ENCODE measurements around the gene TSPEAR. TPM values are rescaled to one million over a fixed set of nuclear protein-coding genes. Genes with fewer than 3 reads are reported as not detected.

TSPEAR gene
- total RNA-seq, 1 donor from 2014 or later, result not detected

DNA sequence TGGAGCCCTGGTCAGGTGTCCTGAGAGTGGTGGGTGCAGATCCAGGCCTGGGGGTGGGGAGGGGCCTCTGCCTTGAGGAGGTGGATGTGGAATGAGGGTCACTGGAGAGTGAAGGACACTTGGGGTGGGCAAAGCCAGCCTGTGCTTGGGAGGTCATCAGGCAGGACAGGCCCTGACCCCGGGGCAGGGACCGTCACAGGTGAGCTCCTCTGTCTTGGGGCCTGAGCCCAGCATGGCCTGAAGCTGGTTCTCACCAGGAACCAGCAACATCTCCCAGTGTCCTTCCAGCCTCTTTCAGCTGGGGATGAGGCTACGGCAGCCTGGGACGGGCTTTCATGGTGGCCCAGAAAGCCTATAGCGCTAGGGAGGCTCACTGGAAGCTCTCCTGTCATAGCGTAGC, 159.2 kb downstream of the TSPEAR start:
- peak; percentile 67 for DNase-seq (ENCODE audit: low spot score)

DNA sequence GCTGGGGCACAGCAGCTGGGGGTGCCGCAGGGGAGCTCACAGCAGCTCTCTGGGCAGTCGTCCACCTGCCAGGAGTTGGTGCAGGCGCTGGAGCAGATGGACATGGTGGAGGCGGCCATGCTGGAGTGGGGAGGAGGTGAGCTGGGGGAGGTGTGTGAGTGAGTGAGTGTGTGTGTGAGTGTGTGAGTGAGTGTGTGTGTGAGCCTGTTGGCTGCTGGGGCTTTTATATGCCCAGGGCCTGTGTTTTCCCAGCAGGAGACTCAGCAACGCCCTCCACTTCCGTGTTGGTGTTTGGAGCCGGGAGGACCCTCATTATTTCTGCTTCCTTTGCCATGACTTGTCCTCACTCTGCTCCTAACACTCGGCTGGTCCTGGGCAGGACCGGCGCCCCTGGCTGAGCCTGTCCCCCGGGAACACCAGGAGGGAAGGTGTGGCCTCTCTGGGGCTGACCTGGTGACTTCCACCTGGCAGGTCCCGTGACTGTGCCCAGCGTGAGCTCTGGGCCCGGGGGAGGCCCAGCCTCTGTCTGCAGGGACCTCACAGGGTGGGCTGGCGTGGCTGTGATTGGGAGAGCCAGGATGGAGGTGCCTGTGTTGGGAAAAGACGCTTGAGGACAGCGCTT, 159.9 kb downstream of the TSPEAR start, which contains the start of gene KRTAP10-2:
Gene KRTAP10-2 (minus strand): TSS at position 166 of the 622 bp plus-strand sequence. CDS start 47 bp downstream, at position 119.
- DNase-seq (ENCODE audit: low spot score), result peak; percentile 83

DNA sequence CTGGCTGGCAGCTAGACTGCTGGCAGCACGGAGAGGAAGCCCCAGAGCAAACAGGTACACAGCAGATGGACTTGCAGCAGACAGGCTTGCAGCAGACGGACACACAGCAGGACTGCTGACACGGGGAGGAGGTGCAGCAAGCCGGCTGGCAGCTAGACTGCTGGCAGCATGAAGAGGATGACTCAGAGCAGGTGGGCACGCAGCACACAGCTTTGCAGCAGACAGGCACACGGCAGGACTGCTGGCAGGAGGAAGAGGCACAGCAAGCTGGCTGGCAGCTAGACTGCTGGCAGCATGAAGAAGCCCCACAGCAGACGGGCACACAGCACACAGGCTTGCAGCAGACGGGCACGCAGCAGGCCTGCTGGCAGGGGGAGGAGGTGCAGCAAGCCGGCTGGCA, 160.6 kb downstream of the TSPEAR start:
- DNase-seq (ENCODE audit: low spot score), result peak; percentile 35

DNA sequence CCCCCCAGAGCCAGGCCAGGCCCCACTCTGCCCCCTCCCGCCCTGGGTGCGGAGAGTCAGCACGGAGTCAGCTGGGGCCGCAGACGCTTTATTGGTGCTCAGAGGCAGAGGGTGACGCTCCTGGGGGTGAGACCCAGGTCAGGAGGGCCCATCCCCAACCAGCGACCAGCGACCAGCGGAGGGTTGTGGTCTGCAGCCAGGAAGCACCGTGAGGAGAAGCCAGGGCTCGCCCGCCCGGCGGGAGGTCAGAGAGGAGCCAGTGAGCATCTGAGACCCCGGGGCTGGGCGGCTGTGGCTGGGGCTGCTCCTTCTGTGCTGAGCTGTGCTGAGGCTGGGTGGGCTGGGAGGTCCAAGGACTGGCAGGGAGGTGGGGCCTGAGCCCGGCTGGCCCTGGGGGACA, 161.1 kb downstream of the TSPEAR start:
- peak; percentile 81 for DNase-seq (ENCODE audit: low spot score)

DNA sequence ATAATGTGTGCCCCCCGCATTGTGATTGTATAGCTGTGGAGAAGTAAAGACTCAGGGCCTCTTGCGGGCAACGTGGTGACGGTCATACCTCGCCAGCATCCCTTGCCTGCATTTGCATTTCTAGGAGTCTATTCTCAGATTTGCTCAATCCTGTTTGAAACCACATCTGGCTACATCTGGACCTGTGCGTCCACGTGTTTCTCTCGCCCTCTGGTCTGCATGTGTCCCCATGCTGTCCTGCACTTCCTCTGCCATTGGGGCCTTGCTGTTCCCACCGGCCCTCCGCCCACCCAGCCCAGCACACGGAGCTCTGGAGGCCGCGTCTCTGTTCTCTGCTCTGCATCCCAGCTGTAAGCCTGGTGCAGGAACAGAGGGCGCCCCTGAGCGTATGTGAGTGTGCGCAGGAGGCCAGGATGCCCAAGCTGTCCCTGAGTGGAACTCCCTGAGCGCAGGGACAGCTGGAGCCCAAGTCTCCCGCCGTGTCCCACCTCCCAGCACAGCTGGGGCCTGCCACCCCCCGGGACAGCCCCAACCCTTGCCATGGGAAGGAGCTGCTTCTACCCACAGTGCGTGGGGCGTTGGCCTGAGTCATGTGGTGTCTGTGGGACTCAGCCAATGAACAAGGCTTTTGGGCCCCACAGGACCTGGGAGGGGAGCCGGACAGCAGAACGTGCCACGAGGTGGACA, 161.7 kb downstream of the TSPEAR start:
- peak; percentile 67 for DNase-seq (ENCODE audit: low spot score)

DNA sequence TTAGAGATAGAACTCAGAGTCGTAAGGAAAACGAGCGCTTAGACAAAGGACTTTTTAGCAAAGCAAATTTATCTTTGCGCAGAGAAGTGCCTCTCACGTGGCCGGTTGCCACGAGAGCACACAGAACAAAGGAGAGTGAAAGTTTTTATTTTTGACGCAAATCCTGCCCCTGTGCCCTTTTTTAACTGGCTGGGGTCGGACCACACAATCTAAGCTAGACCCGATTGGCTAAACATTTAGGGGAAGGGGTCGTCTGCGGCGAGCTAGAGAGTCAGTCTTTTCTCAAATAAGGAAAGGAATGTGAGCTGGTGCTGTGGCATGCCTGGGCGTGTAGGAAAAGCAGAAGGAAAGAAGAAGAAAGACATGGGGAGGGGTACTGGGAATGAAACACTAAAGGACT, 162.4 kb downstream of the TSPEAR start:
- peak; percentile 26 for DNase-seq (ENCODE audit: low spot score)

DNA sequence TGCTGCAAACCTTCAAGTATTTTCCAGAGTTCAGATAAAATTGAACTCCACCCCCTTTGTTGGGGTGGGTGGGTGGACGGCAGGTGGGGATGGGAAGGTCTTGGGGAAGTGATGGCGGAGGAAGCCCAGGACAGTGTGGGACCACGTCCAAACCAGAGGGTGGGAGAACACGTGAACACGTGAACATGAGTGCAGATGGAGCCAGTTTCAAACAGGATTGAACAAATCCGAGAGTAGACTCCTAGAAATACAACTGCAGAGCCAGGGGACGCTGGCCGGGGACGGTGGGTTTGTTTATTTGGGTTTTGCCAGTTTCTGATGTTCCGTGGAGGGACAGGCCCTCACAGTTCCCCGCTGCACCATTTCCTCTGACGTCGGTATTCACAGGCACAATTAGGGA, 163.0 kb downstream of the TSPEAR start:
- no peak for DNase-seq (ENCODE audit: low spot score)

DNA sequence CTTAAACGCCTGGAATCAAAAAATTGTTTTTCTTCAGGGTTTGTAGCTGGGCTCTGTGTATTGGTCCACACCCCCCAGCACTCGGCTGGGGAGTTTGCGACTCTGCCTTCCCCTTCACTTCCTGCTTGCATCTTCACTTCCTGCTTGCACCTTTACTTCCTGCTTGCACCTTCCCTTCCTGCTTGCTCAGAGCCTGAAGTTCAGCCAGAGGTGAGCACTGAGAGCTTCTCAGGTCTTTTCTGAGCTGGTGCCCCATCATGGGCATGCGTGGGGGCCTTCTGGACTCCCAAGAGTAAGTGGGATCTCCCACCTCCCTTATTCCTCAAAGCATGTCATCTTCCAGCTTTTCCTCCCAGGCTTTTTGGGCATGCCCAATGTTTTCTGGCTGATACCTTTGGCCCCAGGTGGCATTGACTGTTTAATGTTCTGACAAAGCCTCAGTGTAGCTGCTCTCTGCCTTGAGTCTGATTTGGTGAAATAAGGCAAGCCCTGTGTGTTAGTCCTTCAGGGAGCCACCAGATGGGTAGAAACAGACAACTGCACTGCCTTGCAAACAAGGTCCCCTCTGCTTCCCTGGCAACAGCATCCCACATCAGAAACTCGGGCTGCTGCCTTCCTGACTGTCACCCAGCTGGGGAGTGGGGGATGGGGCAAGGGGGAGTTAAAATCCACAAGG, 163.6 kb downstream of the TSPEAR start:
- no peak for DNase-seq (ENCODE audit: low spot score)

DNA sequence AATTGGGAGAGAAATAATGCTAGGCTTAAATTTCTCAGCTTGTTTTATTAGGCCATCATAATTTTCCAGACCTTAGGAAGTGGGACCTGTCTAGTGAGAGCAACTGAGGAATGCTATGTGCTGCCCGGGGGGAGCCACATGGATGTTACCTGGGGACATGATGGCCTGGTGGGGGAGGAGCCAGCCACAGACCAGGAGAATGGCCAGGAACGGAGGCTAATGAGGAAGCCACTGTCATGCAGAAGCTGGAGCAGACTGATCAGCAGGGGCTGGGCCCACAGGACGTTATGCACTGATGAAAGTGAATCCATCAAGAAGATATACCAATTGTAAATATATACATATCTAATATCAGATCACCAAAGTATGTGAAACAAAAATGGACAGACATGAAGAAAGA, 166.8 kb downstream of the TSPEAR start:
- no peak for DNase-seq (ENCODE audit: low spot score)

DNA sequence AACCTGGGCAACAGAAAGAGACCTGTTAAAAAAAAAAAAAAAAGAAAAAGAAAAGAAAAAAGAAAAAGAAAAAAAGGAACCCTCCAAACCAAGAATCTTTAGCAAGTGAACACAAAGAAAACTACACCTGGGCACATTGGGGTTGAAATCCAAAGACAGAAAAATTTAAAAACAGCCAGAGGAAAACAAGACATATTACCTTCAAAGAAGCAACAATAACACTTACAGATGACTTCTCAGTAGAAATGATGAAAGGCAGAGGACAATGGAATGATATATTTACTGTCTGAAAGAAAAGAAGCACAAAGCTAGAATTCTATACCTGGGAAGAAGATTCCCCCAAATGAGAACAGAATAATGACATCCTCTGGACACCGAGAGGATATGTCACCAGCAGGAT, 168.7 kb downstream of the TSPEAR start:
- DNase-seq (ENCODE audit: low spot score), result no peak

DNA sequence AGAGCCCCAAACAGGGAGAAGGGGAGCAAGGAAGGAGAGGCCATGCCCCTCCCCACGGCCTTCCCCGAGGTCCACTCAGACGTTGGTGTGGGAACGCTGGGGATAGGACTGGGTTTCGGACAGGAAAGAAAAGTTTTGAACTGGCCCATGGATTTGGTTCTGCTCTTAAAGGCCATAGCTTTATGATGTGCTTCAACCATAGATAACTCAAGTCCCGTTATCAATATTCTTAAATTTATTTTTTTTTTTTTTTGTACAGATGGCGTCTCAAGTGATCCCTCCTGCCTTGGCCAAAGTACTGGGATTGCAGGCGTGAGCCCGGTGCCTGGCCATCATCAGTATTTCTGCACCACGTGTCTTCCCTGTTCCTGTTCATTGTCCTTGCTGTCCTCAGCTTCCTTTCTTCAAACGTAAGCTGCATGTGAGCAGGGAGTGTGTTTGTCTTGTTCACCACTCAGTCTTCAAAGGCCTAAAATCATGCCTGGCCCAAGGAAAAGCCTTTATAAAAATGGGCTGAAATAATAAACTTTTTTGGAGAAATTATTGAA, 170.6 kb downstream of the TSPEAR start:
- DNase-seq (ENCODE audit: low spot score), result no peak

DNA sequence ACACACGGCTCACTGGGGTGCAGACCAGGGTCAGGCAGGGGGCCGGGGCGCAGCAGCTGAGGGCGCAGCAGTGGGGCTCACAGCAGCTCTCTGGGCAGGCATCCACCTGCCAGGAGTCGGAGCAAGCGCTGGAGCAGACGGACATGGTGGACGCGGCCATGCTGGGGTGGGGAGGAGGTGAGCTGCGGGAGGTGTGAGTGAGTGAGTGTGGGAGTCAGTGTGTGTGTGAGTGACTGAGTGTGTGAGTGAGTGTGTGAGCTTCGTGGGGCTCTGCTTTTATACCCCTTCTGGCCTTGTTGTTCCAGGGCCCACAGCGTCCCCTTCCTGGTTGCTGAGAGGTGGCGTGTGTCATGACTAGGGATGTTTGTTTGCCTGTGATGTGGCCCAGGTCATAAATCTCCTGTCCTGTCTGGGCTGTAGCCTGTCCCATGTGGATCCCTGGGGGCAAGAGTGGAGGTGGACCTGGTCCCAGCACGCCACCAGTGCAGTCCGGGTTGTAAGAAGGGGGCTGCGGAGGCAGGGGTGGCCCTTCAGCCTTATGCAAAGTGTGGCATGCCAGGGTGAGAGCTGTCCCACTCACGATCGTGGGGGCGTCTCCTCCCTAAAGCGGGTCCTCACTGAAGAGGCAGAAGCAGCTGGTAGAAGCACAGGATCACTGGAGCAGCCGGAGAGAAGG, 171.2 kb downstream of the TSPEAR start, which contains the start of gene KRTAP10-1:
Gene KRTAP10-1 (minus strand): TSS at position 205 of the 676 bp plus-strand sequence. CDS start 45 bp downstream, at position 160.
- peak; percentile 82 for DNase-seq (ENCODE audit: low spot score)

DNA sequence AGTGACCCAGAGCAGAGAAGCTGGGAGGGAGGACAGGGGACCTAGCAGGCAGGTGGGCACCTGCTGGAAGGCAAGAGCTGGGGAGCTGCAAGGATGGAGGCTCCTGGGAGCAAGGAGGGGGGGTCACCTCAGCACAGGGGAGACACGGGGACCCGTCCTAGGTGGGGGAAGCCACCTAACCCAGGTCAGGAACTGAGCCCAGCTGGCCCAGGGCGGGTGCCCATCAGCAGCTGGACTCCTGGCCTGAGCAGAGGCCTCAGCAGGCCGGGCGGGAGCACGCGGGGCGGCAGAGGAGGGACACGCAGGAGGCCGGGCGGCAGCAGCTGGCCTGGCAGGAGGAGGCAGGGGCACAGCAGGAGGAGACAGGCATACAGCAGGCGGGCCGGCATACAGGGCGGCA, 172.3 kb downstream of the TSPEAR start:
- no peak for DNase-seq (ENCODE audit: low spot score)

DNA sequence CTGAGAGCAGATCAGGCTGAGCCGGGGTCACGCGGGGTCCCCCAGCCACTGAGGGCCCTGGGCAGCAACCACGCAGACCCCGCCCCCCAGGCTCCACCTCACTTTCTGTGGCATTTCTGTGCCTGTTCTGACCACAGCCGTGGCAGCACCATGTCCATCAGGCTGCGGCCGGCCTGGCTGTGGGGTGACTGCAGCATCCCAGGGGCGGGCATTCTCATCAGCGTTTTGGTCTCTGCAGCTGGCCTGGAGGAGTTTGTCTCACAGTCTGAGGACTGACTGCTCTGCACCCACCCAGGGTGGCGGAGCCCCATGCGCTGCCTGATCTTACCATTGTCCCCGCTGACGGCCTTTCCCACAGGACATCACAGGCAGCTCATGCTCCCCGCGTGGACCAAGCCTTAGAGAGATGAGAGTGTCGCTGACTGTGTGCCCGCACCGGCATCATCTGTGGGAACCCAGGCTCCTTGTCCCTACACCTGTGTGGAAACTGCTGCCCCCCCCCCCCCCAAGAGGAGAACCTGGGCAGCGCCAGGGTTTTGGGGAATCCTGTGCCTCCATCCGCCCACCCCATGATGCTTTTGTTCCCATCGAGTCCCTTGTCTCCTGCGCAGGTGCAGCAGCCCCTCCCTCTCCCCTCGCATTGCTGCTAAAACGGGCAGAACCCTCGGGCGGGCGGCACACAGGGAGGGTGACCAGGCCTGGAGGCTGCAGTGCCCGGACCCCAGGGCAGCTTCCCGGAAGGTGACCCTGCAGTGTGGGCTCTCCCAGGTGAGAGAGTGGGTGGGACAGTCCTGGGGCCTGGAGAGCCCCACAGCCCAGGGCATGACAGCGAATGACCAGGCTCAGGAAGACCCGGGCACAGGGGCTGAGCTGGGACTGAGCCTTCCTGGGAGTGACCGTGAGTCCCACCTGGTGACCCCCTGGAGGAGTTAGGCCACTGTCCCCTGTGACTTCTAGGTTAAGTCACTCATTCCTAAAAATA, 173.2 kb downstream of the TSPEAR start:
- peak; percentile 89 for DNase-seq (ENCODE audit: low spot score)

DNA sequence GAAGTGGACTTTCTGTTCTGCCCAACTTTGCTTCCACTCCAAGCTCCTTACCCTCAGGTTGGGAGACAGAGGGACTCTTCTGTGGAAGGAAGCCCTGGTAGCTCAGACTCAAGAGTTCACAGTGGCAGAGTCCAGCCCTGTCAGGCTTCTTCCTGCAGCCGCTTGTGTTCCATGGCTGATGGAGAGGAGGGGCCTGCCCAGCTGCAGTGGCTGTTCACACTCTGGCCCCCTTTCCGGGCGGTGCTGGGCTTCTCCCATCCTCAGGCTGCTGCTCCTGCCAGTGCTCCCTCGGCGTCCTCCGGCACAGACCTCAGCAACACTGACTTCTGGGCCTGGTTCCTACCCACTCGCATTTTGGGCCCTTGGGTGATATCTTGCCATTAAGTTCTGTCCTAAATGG, 175.4 kb downstream of the TSPEAR start:
- peak; percentile 37 for DNase-seq (ENCODE audit: low spot score)

DNA sequence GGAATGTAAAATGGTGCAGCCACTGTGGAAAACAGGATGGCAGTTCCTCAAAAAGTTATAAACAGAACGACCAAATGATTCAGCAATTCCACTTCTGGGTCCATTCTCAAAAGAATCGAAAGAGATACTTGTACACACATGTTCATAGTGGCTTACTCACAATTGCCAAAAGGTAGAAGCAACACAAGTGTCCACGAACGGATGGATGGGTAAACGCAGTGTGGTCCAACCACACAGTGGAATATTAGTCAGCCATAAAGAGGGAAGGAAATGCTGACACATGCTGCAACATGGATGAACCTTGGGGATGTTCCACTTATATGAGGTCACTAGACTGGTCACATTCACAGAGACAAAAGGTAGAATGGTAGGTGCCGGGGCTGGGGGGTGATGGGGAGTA, 176.7 kb downstream of the TSPEAR start:
- DNase-seq (ENCODE audit: low spot score), result no peak

DNA sequence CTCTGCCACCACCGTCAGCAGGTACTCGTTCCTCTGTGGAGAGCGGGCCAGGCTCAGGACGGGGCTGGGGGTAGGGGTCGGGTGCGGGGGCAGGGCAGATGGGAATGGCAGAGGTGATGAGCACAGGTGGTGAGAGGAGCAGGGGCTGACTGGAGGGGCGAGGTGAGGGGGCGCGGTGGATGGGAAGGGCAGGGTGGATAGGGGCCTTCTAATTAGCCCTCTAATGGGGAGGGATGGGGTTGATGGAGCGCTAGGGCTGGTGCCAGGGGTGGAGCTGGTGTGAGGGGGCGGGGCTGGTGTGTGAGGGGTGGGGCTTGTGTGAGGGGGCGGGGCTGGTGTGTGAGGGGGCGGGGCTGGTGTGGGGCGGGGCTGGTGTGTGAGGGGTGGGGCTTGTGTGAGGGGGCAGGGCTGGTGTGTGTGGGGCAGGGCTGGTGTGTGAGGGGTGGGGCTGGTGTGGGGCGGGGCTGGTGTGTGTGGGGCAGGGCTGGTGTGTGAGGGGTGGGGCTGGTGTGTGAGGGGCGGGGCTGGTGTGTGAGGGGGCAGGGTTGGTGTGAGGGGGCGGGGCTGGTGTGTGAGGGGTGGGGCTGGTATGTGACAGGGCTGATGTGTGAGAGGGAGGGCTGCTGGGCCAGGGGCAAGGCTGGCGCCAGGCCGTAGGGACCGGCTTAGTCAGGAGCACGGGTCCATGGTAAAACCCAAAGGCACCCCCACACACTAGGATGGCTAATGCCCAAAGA, 177.3 kb downstream of the TSPEAR start:
- no peak for DNase-seq (ENCODE audit: low spot score)

DNA sequence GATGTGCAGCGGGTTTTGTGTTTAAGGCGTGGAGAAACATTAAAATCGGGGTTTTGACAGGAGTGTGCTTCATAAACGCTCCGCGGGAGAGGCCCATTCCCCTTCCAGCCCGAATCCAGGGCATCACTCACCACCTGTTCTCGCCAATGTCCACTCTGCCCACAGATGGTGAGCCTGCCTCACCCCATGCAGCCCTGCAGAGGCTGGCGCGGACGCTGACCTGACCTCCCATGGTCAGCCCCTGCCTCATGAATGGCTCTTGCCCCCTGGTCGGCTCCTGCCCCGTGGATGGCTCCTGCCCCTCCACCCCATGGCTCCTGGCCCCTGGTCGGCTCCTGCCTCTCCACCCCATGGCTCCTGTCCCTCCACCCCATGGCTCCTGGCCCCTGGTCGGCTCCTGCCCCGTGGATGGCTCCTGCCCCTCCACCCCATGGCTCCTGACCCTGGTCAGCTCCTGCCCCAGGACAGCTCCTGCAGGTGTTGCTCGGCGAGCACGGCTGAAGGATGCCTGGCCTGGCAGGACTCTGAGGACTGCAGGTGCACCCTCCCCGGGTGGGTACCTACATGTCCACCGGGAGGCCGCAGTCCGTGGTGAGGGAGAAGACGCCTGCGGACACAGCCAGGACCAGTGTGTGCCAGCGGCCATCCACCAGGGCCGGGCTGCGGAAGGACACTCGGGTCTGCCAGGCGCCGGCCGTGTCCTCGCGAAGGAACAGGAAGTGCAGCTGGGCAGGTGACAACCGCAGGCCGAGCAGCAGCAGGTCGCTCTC, 178.1 kb downstream of the TSPEAR start:
- peak; percentile 89 for DNase-seq (ENCODE audit: low spot score)

DNA sequence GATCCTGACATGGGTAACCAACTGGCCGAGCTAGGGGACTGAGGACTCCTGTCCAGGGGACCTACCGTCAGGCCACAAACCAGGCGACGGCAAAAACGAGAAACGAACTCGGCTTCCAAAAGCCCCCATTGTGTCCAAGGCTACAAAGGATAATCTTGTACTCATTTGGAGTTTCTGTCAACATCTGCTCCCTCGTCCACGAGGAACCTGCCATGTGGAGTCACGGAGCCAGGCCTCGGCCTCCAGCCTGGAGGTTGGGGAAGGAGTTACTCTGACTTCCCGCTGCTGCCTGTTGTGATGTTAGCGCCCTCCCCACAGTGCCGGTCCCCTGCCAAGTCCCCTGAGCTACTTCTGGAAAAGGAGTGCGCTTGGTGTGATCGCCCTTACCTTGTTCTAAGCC, 178.7 kb downstream of the TSPEAR start:
- DNase-seq (ENCODE audit: low spot score), result no peak

Measured in mesenteric fat pad (tissue), 1 donor.